IPS-11a (cell line): ENCODE data around the gene YPEL3.
"Not testable (repeated sequence)": the region's sequence is repeated elsewhere in the genome, so short reads cannot be mapped to it uniquely, and the experiment has no call there.

ENCODE experiments used
- H3K4me3 ChIP-seq: one replicate; pipeline ENCODE4 v1.5.1; 2013; ENCODE audit warnings: low read depth, low read length, control low read depth

Gene YPEL3

GRCh38 chr16:30096105-30096861 is at the start of gene YPEL3:
Gene YPEL3, minus strand, starts transcription at chr16:30096213. Its CDS starts 731 bp downstream, at chr16:30095482.
- peak within 1 kb of the TSS; percentile 49 for H3K4me3 ChIP-seq

- H3K4me3 ChIP-seq, result no peak overlapping the region
Measured at GRCh38 chr16:30145657-30146056, 49.6 kb upstream of the YPEL3 start.

GRCh38 chr16:30144917-30145316 is 48.9 kb upstream of the YPEL3 start:
- no peak overlapping the region for H3K4me3 ChIP-seq

- H3K4me3 ChIP-seq, result no peak overlapping the region
Measured at GRCh38 chr16:30144017-30144416, 48.0 kb upstream of the YPEL3 start.

- no peak overlapping the region for H3K4me3 ChIP-seq
Measured at GRCh38 chr16:30143347-30143702, 47.3 kb upstream of the YPEL3 start.

GRCh38 chr16:30142672-30143346 is 46.8 kb upstream of the YPEL3 start:
- H3K4me3 ChIP-seq, result no peak overlapping the region

- H3K4me3 ChIP-seq, result no peak overlapping the region
Measured at GRCh38 chr16:30141750-30142149, 45.7 kb upstream of the YPEL3 start.

GRCh38 chr16:30139583-30140481 is 43.8 kb upstream of the YPEL3 start:
- no peak overlapping the region for H3K4me3 ChIP-seq

- H3K4me3 ChIP-seq, result no peak overlapping the region
Measured at GRCh38 chr16:30137897-30138296, 41.9 kb upstream of the YPEL3 start.

GRCh38 chr16:30136971-30137605 is 41.1 kb upstream of the YPEL3 start:
- H3K4me3 ChIP-seq, result no peak overlapping the region

- H3K4me3 ChIP-seq, result no peak overlapping the region
Measured at GRCh38 chr16:30132591-30132990, 36.6 kb upstream of the YPEL3 start.

GRCh38 chr16:30131869-30132475 is 36.0 kb upstream of the YPEL3 start:
- no peak overlapping the region for H3K4me3 ChIP-seq

GRCh38 chr16:30127993-30128392 is 32.0 kb upstream of the YPEL3 start:
- no peak overlapping the region for H3K4me3 ChIP-seq

- H3K4me3 ChIP-seq, result not testable (repeated sequence)
Measured at GRCh38 chr16:30125690-30126089, 29.7 kb upstream of the YPEL3 start.

GRCh38 chr16:30124985-30125379 is 29.0 kb upstream of the YPEL3 start:
- H3K4me3 ChIP-seq, result no peak overlapping the region

GRCh38 chr16:30122604-30123160 is 26.7 kb upstream of the YPEL3 start:
- peak overlapping the region; percentile 56 for H3K4me3 ChIP-seq

GRCh38 chr16:30121741-30122571 is 25.9 kb upstream of the YPEL3 start:
- H3K4me3 ChIP-seq, result peak overlapping the region; percentile 56

GRCh38 chr16:30120340-30121105 is 24.5 kb upstream of the YPEL3 start:
- H3K4me3 ChIP-seq, result no peak overlapping the region

- H3K4me3 ChIP-seq, result no peak overlapping the region
Measured at GRCh38 chr16:30119428-30119827, 23.4 kb upstream of the YPEL3 start.
